D341Med (cell line): ENCODE results near the gene ATP8B4.
"Not testable (repeated sequence)": the region's sequence is repeated elsewhere in the genome, so short reads cannot be mapped to it uniquely, and the experiment has no call there.

Source experiments
- DNase-seq: peaks from one replicate; pipeline ENCODE4 v3.0.0; 2012; ENCODE audit warnings: low spot score

The ATP8B4 gene

GRCh38 chr15:50017522-50017921, 101.5 kb downstream of the ATP8B4 start:
- DNase-seq = no peak

DNA sequence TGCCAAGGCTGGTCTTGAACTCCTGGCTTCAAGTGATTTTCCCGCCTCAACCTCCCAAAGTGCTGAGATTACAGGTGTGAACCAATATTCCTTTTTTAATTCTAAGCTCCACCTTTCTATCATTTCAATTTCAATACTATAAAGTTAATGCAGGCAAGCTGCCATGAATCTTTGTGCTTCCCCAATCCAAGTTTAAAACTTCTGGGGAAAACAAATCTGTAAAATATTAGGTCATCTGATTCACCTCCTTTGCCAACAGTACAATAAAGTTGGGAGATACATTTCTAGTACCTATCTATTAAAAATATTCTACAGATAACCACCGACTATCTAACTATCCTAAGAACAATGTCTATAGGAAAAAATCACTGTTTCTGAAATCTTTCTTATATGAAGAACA, 102.1 kb downstream of the ATP8B4 start:
- no peak for DNase-seq

DNA sequence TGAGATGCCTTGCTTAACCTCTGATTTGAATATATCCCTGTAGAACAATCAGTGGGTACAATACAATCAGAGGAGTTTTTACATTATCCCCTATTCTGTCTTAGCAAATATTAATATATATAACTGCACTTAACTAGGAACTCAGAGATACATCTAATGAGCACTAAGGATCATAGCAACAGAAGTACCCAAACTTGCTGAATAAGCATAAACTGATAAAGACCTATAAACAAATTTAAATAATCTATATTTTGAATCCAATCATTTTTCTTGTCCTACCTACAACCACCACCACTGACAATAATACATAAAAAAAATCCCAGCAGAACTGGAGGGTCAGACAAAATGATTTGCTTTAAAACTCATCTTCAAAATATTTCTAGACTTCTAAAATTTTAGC, 106.2 kb downstream of the ATP8B4 start:
- no peak for DNase-seq

GRCh38 chr15:50009634-50010033, 109.4 kb downstream of the ATP8B4 start:
- DNase-seq = no peak

GRCh38 chr15:50003786-50004334, 115.2 kb downstream of the ATP8B4 start:
- peak; percentile 84 for DNase-seq

GRCh38 chr15:49991587-49991986, 127.4 kb downstream of the ATP8B4 start:
- DNase-seq = no peak

- DNase-seq = no peak
Observed at GRCh38 chr15:49990835-49991545, 128.0 kb downstream of the ATP8B4 start.

- no peak for DNase-seq
Observed at GRCh38 chr15:49989498-49989897, 129.5 kb downstream of the ATP8B4 start.

GRCh38 chr15:49988766-49989165, 130.3 kb downstream of the ATP8B4 start:
- no peak for DNase-seq

DNA sequence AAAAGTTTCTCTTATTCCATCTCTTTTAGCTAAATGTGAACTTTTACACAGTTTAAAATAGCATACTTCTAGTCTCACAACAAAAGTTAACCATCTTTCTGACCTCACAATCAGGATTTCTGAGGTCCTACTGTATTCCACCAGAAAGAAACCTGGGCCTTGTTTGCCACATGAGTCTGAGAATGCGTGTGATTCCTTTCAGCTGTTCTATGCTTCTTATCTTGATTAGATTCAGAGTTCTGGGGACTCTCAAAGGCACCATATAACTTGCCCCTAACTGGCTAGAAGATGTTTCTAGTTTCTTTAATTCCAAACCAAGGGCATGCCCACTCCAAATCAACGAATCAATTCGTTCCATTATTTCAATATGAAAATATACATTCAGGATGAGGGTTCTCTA, 131.1 kb downstream of the ATP8B4 start:
- DNase-seq = no peak

GRCh38 chr15:49987198-49987785, 131.7 kb downstream of the ATP8B4 start:
- no peak for DNase-seq

DNA sequence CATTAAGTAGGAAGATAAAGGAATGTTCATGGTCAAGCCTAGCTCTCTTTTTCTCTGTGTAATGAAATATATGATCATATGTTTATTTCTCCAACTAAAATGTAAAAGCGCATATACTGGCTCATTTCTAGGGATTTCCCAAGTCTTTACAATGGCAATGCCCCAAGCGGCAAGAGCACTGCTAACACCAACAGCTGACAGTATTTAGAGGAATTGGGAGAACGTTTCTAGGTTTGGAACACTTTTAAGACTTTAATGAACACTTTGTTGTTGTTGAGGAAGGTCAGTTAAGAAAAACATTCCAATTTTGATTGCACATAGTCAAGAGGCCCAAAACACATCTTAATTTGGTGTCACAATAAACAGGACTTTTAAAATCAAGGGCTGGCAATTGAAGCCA, 132.7 kb downstream of the ATP8B4 start:
- no peak for DNase-seq

DNA sequence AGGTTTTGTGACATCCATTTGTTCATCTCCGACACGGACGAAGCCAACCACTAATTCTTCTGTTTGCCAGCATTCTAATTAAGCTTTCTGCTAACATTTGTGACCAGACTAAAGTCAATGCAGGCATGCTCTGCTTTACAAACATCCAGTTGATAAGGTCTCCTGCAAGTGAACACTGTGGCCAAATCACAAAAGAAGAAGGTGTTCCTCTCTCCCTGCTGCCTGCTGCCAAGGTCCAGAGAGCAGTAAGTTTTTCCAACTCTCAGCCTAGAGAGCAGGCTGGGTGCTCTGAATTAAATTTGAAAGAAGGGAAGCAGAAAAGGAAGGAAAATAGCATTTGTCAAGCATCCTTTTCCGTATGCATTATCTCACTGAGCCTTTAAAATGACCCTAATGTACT, 133.6 kb downstream of the ATP8B4 start:
- DNase-seq = no peak

DNA sequence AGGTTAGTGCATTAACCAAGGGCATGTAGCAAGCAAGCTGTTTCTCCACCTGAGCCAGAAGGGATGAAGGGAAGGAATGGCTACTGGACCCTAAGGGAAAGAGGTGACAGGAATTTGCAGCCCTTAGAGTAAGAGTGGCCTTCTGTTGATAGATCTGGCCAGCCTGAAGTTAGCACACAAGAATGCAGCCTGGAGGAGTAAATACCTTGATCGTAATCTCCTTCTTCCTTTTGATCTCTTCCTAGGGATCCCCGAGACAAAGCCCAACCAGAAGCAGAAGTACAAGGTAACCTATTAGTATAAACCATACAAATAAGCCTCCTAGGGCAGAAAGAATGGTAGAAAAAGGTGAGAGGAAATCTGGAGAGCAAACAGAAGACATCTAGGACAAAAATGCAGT, 134.6 kb downstream of the ATP8B4 start:
- DNase-seq = no peak

DNA sequence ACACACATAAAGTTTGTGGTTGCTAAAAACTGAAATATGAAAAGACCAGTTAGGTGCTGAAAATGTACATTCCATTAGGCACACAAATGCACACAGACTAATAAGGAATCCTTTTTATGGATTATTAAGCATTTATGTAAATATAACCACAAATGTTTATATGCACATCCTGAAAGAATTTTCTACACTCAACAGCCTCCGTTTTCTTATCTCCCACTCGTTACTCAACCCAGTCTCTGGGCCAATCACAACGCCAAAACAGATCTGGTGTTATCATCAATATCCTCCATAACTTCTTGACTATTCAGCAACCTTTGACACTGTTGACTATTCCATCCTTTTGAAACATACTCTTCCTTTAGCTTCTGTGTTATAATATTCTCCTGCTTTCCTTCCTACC, 136.4 kb downstream of the ATP8B4 start:
- no peak for DNase-seq

DNA sequence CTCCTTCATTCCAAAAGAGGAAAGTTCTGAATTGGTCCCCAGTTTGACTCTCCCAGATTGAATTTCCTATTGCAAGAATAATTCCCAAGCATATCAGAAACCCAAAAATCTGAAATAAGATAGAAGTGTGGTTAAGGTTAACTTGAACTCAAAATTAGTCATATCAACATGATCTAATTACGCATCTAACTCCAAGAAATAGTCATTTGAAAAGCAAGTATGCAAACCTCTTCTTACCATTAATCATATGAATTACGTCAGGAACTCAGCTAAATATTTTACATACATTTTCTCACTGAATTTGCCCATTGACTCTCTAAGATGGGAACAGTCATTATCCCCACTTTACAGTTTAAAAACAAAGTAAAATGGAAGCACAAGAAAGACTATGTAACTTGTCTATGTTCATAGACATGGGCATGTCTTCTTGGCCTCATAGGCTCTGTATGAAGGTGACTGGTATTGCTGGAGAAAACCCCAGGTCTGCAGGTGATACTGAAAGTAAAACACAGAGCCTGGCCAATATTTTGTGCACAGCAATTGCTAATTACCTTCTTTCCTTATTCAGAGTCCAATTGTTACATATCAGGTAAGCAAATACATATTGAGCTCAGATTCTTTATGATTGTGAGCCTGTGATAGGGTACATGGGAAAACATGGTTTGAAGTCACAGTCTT, 139.2 kb downstream of the ATP8B4 start:
- DNase-seq = no peak

DNA sequence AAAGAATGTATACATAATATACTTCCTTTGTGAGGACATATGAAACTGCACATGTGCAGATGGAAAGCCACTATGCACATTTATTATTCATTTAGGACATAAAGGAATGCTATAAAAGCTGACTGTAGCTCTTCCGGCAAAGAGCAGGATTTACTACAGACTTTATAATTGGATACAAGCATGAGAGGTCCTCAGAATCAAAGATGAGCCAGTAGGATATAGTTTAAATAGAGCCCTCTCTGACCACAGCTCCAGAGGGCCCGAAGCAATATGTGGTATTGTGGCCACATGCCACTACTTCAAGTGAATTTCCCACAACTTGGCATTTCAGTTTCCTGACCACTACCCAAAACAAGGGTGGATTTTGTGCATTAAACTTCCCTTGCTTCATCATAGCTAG, 140.9 kb downstream of the ATP8B4 start:
- DNase-seq = no peak

GRCh38 chr15:49977306-49977705, 141.7 kb downstream of the ATP8B4 start:
- no peak for DNase-seq

DNA sequence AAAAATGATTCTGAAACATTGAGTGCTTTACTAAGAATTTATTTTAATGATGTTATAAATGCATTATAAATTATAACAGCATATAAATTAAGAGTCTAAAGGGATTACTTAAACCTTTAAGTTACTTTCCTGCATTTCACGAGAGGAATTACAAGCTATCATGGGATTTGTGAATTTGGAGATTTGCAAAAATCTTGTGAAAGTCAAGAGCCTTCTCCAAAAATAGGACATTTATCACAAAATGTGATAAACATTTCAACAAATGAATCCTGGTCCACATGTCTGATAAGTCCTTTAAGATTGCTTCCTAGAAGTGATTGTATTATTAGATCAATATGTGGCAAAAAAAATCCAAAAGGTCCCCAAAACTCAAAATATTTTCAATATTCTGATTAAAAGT, 154.5 kb downstream of the ATP8B4 start:
- no peak for DNase-seq

GRCh38 chr15:49964061-49964460, 155.0 kb downstream of the ATP8B4 start:
- DNase-seq = no peak

GRCh38 chr15:49963033-49963772, 155.8 kb downstream of the ATP8B4 start:
- not testable (repeated sequence) for DNase-seq

GRCh38 chr15:49962044-49962602, 156.9 kb downstream of the ATP8B4 start:
- DNase-seq = no peak
